Measurements from ENCODE around the gene RANBP9. TPM values are rescaled to one million over a fixed set of nuclear protein-coding genes. Genes with fewer than 3 reads are reported as not detected.

Gene RANBP9
- total and polyA plus RNA-seq, 2 experiments from 2014 or later, result 12.1 to 31.8 TPM

DNA sequence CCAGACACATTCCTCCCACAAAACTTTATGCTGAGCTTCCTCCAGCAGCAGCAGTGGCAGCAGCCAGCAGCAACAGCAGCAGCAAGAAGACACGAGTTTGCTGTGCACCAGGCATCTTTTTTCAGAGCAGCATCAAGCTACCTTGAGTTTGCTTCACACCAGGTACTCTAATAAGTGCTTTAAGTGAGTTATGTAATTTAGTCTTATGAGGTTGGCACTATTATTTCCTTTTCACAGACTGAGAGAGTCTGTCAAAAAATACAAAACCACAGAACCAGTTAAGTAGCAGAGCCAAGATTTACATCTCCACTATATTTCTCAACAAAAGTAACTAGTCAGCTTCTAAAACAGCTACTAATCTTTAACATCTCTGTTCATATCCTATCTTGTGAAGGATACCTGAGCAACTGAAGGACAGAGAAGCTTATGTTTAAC is 23.7 kb downstream of the RANBP9 start (continued):
- TF ChIP-seq ZNF462 (CRISPR knock-in tag; IDR thresholded peaks at IDR 0.05), result no peak
- TF ChIP-seq JUNB (IDR thresholded peaks at IDR 0.05; ENCODE audit: unreplicated experiment), result no peak
- TF ChIP-seq POLR2AphosphoS5 (IDR thresholded peaks at IDR 0.05; ENCODE audit: low read depth), result no peak
- TF ChIP-seq, protein P1, sequence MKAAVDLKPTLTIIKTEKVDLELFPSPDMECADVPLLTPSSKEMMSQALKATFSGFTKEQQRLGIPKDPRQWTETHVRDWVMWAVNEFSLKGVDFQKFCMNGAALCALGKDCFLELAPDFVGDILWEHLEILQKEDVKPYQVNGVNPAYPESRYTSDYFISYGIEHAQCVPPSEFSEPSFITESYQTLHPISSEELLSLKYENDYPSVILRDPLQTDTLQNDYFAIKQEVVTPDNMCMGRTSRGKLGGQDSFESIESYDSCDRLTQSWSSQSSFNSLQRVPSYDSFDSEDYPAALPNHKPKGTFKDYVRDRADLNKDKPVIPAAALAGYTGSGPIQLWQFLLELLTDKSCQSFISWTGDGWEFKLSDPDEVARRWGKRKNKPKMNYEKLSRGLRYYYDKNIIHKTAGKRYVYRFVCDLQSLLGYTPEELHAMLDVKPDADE (IDR thresholded peaks at IDR 0.05), result no peak
- TF ChIP-seq EZH2phosphoT487 (IDR thresholded peaks at IDR 0.05; ENCODE audit: unreplicated experiment), result no peak

DNA sequence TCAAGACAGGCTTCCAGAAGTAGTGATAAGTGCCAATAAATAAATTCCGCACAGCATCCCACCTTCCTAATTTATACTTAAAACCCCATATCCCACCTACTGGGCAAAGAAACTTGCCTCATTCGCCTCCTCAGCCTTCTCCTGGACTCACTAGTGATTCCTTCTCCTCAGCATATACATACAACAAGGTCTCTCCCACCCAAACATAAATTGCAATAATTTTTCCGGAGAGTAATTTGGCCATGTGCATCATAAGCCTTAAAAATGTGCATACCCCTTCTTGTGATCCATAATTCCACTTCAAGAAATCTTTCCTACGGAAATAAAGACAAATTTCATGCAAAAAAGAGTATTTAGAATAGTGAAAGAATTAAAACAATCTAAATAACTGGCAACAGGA is 26.8 kb downstream of the RANBP9 start:
- H3K9me3 Mint-ChIP-seq, result 0 out of 3 replicates have a peak, but pooled peaks cover 4% of the 10 kb centered on the region
- no peak overlapping the region for H3K27ac Mint-ChIP-seq
- ATAC-seq, result no peak
- no peak for TF ChIP-seq EZH2 (IDR thresholded peaks at IDR 0.05; ENCODE audit: low read depth, unreplicated experiment)
- TF ChIP-seq, protein P1 (IDR thresholded peaks at IDR 0.05), result no peak
- TF ChIP-seq POLR2AphosphoS5 (IDR thresholded peaks at IDR 0.05; ENCODE audit: low read depth), result no peak
- no peak for TF ChIP-seq REST (IDR thresholded peaks at IDR 0.05; ENCODE audit: unreplicated experiment)

More for the DNA sequence above, 26.8 kb downstream of the RANBP9 start:
- H3K36me3 ChIP-seq (ENCODE audit: insufficient read depth), result no peaks in the 10 kb centered on the region
- H3K36me3 Mint-ChIP-seq (ENCODE audit: low read depth), result peaks cover 5% of the 10 kb centered on the region
- peaks cover 3% of the 10 kb centered on the region; the same call in 1 of the 3 replicates for H3K4me1 Mint-ChIP-seq
- no peak overlapping the region for H2AFZ ChIP-seq
- peaks cover 88% of the 10 kb centered on the region for H3K79me2 ChIP-seq (replicated peaks; ENCODE audit: insufficient read depth)
- H3K27ac ChIP-seq (ENCODE audit: low read depth), result no peak overlapping the region
- H3K9me2 ChIP-seq (ENCODE audit: insufficient read depth), result no peaks in the 10 kb centered on the region
- H3K4me1 ChIP-seq (ENCODE audit: insufficient read depth), result no peaks in the 10 kb centered on the region; the same call in 1 of the 2 replicates
- no peaks in the 10 kb centered on the region; the same call in 1 of the 2 replicates for H4K20me1 ChIP-seq (replicated peaks; ENCODE audit: insufficient read depth)
- H3K4me2 ChIP-seq, result no peak overlapping the region
- H3K4me3 ChIP-seq, result no peak overlapping the region
- H3F3A ChIP-seq (replicated peaks; ENCODE audit: low read depth), result no peaks in the 10 kb centered on the region
- no peak overlapping the region for H3K4me3 Mint-ChIP-seq
- H3K27me3 Mint-ChIP-seq (ENCODE audit: insufficient read depth, low read depth, poor library complexity), result no peaks in the 10 kb centered on the region
- no peaks in the 10 kb centered on the region for H3K27me3 ChIP-seq (ENCODE audit: insufficient read depth)
- DNase-seq (ENCODE audit: low spot score), result no peak
